AG10803 (cell line): Measurements from ENCODE around the gene ADAMTS18.
"Not testable (repeated sequence)": the region's sequence is repeated elsewhere in the genome, so short reads cannot be mapped to it uniquely, and the experiment has no call there.

ENCODE experiments used
- DNase-seq: peaks from one replicate; pipeline ENCODE4 v3.0.0; 2010; ENCODE audit warnings: low read depth
- H3K4me3 ChIP-seq: 2 replicates; pipeline ENCODE4 v1.5.1; 2011; ENCODE audit warnings: mild to moderate bottlenecking, low read length, control low read depth
- TF ChIP-seq, protein P1 (sequence below): conservative IDR thresholded peaks from 2 replicates; pipeline ENCODE4 v1.5.1; 2011; ENCODE audit warnings: mild to moderate bottlenecking, low read length, control low read depth, inconsistent platforms

ADAMTS18 gene

DNA sequence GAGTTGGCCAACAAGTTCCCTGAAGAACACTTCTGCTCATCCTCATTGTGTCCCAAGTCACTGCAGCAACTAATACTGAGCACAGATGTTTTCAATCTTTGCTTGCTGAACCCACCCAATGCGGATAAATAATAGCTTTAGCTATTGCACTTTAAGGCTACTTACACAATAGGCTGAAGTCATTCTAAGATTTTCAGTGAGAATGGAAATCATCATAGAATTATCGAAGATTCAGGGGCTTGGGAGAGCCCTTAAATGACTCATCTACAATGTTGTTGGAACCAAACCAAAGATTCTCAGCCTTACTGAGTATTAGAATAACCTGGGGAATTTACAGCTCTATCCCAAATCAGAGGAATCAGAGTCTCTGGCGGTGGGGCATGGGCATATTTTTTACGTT is 184.4 kb downstream of the ADAMTS18 start:
- H3K4me3 ChIP-seq, result no peak overlapping the region
- TF ChIP-seq, protein P1, sequence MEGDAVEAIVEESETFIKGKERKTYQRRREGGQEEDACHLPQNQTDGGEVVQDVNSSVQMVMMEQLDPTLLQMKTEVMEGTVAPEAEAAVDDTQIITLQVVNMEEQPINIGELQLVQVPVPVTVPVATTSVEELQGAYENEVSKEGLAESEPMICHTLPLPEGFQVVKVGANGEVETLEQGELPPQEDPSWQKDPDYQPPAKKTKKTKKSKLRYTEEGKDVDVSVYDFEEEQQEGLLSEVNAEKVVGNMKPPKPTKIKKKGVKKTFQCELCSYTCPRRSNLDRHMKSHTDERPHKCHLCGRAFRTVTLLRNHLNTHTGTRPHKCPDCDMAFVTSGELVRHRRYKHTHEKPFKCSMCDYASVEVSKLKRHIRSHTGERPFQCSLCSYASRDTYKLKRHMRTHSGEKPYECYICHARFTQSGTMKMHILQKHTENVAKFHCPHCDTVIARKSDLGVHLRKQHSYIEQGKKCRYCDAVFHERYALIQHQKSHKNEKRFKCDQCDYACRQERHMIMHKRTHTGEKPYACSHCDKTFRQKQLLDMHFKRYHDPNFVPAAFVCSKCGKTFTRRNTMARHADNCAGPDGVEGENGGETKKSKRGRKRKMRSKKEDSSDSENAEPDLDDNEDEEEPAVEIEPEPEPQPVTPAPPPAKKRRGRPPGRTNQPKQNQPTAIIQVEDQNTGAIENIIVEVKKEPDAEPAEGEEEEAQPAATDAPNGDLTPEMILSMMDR, result no peak
- peak; percentile 2 for DNase-seq

DNA sequence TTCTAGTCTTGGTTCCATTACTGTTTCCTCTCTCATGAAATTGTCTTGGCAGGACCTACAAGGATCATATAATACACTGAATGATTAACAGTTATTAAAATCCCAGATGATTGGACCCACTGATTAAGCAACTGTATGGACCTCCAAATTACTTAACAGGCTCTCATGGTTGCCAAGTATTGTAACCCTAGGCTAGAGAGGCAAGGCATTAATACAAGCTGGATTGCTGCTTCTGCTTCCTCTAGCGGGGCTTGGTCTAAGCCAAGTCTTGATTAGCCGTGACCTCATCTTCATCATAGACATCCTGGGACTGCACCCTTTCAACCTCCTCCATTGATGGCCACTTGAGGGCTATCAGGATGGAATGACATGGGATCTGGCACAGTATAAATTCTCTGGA is 188.7 kb downstream of the ADAMTS18 start:
- TF ChIP-seq, protein P1, result no peak
- DNase-seq, result no peak
- H3K4me3 ChIP-seq, result no peak overlapping the region

DNA sequence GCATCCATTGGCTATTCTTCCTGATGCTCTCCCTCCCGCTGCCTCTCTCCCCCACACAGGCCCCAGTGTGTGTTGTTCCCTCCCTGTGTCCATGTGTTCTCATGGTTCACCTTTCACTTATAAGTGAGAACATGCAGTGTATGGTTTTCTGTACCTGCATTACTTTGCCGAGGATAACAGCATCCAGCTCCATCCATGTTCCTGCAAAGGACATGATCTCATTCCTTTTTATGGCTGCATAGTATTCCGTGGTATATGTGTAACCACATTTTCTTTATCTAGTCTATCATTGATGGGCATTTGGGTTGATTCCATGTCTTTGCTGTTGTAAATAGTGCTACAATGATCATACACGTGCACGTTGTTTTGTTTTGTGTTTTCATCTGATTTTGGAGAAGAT is 192.4 kb downstream of the ADAMTS18 start:
- H3K4me3 ChIP-seq, DNase-seq: not testable (repeated sequence)

DNA sequence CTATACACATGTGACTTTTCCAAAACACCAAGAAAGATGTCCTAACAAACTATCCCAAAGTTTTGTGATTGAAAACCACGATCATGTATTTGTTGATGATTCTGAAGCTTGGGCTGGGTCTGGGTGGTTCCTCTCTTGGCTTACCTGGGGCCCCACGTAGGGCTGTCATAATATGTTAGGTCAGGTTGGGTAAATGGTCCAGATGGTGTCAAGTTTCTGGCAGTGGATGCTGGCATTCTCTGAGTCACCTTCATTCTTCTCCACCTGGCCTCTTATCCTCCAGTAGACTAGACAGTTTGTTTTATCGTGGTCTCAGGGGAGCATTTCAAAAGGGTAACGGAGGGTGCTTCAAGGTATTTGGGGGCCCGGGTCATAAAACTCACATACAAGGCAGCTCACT is 196.2 kb downstream of the ADAMTS18 start:
- no peak for DNase-seq
- H3K4me3 ChIP-seq, result no peak overlapping the region
- TF ChIP-seq, protein P1, result no peak

DNA sequence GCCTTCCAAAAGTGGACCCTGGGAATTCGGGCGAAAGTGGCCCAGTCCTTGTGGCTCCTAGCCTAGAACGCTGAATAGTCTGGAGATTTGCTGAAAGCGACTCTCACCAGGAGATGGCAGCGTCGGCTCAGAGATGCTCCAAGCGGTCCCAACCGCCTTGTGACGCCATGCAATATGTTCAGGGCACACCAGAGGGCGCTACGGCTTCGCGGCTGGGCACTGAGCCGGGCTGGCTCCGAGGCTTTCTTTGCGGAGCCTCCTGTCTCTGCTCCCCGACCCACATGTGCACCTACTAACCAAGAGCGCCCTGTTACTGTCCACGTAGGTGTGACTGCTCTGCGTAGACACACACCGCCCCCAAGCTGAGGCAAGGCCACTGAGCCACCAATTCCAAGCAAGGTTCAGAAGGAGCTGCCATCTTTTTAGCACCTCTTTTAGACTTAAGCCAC is 198.7 kb downstream of the ADAMTS18 start:
- peak; percentile 73 for DNase-seq
- peak overlapping the region; percentile 34 for H3K4me3 ChIP-seq

DNA sequence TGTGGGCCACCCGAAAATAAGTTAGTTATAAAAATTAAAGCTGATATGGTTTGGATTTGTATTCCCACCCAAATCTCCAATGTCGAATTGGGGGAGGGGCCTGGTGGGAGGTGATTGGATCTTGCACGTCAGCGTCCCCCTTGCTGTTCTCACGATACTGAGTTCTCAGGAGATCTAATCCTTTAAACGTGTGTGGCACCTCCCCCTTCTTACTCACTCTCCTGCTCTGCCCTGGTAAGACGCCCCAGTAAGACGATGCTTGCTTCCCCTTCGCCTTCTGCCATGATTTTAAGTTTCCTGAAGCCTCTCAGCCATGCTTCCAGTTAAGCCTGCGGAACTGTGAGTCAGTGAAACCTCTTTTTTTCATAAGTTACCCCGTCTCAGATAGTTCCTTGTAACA is 200.2 kb downstream of the ADAMTS18 start:
- TF ChIP-seq, protein P1, result no peak
- no peak overlapping the region for H3K4me3 ChIP-seq
- no peak for DNase-seq

More for the DNA sequence above, 198.7 kb downstream of the ADAMTS18 start:
- TF ChIP-seq, protein P1, result peak; percentile 100

DNA sequence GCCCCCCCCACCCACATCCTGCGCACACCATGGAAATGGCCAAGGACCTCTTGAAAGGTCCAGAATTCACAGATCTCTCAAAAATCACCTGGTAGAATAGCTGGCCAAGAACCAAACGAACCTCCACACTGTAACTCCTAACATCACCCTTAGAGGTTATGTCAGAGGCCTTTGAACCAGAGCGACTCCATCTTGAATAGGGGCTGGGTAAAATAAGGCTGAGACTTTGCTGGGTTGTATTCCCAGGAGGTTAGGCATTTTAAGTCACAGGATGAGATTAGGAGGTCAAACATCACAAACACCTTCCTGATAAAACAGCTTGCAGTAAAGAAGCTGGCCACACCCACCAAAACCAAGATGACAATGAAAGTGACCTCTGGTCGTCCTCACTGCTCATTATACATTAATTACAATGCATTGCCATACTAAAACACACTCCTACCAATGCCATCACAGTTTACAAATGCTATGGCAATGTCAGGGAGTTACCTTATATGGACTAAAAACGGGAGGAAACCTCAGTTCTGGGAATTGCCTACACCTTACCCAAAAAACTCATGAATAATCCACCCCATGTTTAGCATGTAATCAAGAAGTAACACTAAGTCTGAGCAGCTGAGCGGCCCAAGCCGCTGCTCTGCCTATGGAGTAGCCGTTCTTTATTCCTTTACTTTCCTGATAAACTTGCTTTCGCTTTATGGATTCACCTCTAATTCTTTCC is 200.9 kb downstream of the ADAMTS18 start:
- TF ChIP-seq, protein P1, result no peak
- H3K4me3 ChIP-seq, result no peak overlapping the region
- no peak for DNase-seq
